GM19395 (cell line): Measurements from ENCODE around the gene PDIA5.

Source experiments
- ATAC-seq: cut with Tn5 transposase; IDR thresholded peaks from one replicate; pipeline ENCODE4 v1.9.1; 2021; ENCODE audit warnings: mild to moderate bottlenecking, moderate library complexity; ENCODE audit not compliant: unreplicated experiment

PDIA5 gene

DNA sequence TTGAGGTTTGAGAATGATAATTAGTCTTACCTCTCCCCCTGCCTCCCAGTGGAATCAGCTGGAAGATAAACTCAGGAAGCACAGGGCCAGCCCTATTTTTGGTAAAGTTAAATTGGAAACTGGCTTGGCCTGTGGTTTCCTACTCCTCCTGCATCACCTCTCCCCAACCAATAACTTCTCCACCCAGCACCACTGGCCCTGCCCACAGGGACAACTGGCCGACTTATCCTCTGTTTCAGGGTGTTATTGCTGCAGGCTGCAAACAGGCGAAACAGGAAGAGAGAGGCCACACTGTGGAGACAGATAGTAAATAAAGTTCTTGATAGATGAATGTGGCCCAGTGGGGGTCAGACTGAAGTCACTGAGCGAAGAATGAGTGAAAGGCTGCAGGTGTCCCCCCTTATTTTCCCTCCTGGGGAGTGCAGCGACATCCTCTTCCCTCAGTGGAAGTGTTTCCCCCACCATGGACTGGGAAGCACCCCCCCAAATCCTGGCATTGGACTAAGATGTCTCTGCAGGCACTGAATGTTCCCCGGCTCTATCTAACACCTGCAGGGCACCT, 47.1 kb downstream of the PDIA5 start:
- ATAC-seq, result no peak

GRCh38 chr3:123116116-123116515, 49.3 kb downstream of the PDIA5 start:
- no peak for ATAC-seq

GRCh38 chr3:123119388-123119787, 52.6 kb downstream of the PDIA5 start:
- no peak for ATAC-seq

DNA sequence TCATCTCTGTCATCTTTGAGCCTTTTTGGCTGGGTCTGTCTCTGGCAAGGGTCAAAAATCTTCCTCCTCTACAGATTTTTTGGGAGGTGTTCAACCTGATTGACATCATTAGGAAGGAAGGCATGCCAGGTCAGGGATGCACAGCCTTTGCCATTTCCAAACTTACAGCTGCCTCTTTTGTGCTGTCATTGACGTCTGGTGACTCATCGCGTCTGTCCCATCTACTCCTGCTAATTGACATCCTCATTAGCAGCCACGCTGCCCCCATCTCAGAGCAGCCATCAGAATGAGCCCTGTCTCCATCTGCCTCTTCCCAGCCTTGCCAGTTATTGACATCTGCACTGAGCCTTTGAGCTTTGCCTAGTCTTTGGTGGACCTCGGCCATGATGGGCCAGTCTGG, 53.0 kb downstream of the PDIA5 start:
- ATAC-seq, result no peak

GRCh38 chr3:123120573-123120972, 53.7 kb downstream of the PDIA5 start:
- ATAC-seq, result no peak

GRCh38 chr3:123122057-123122456, 55.2 kb downstream of the PDIA5 start:
- ATAC-seq, result no peak

GRCh38 chr3:123122525-123123315, 55.9 kb downstream of the PDIA5 start:
- no peak for ATAC-seq

GRCh38 chr3:123123716-123124616, 57.1 kb downstream of the PDIA5 start:
- no peak for ATAC-seq

GRCh38 chr3:123124971-123125370, 58.1 kb downstream of the PDIA5 start:
- no peak for ATAC-seq

DNA sequence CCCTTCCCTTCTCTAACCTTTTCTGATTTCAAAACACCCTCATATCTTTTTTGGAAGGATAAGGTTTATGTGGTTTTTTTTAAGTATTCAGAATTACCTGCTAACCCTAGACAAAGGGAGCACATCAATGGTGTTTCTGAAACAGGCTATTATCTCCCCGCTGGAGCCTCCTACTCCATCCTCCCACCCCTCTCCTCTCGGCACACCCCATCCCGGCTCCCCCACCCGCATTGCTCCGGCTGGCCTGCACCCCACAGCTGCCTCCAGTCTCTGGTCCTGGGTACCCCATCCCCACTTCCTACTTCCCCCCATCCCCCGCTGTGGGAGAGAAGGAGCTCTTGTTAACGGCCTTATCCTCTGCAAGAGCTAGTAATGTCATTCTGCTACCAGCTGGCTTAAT, 59.2 kb downstream of the PDIA5 start:
- ATAC-seq, result no peak

- no peak for ATAC-seq
Measured at GRCh38 chr3:123126653-123127052, 59.8 kb downstream of the PDIA5 start.

GRCh38 chr3:123129092-123129491, 62.3 kb downstream of the PDIA5 start:
- ATAC-seq, result no peak

GRCh38 chr3:123129532-123129931, 62.7 kb downstream of the PDIA5 start:
- ATAC-seq, result no peak

GRCh38 chr3:123130079-123130750, 63.4 kb downstream of the PDIA5 start:
- no peak for ATAC-seq

GRCh38 chr3:123134671-123135070, 67.8 kb downstream of the PDIA5 start:
- ATAC-seq, result no peak

DNA sequence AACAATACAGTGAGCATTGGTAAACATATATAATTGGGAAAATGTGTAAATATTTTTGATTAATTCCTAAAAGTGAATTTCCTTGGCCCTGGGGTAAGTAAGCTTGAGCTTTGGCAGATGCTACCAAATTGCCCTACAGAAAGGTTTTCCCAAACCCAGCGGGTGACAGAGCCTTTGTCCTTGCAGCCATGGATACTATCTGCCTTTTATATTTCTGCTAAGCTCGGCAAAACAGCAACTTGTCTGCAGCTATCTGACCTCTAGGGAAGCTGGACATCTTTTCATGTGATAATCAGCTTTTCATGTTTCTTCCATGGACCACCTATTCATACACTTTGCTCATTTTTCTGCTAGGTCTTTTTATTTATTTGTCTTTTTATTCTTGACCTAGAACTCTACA, 70.2 kb downstream of the PDIA5 start:
- ATAC-seq, result no peak

GRCh38 chr3:123138839-123139444, 72.1 kb downstream of the PDIA5 start:
- no peak for ATAC-seq

GRCh38 chr3:123139522-123139921, 72.7 kb downstream of the PDIA5 start:
- no peak for ATAC-seq

DNA sequence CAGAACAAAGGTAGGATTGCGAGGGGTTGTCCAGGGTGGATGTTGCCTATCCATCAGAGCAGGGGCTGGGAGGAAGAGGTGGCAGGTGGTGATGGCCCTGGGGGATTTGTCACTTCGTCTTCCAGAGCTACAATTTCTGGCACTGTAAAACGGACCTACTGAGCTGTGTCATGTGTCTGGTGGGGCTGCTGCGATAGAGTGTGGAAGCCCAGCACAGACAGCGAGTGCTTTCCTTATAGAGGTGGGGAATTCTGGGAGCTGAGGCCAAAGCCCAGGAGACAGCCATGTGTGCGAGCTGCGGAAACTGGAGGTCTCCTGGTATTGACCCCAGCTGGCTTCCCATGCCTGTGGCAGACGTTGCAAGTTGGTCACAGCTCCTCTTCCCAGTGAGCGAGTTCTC, 73.7 kb downstream of the PDIA5 start:
- ATAC-seq, result no peak

DNA sequence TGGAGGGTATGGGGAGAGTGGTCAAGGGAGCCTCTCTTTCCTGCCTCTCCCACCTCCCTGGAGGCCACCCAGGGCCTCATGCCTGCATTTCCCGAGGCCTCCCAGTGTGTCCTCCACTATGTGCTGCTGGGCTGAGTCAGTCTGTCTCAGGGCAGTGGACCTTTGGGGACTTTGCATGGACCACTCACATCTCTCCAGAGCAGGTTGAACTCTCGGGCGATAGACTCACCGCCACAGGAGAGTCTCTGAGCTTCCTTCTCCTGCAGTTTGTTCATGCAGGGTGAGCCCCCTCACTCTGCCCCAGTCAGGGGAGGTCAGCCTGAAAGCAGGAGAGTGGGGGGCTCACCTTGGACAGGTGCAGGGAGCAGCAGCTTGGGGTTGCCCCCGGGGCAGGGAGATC, 74.5 kb downstream of the PDIA5 start:
- no peak for ATAC-seq
